HEK293 (cell line): ENCODE data around the gene POM121L2.

Experiments
- CTCF ChIA-PET: fragments of 350-600 bp; formaldehyde crosslinking; extraction: SDS; loops from one replicate; lab custom pipeline; 2021; ENCODE audit warnings: antibody characterized with exemption; lab: Yijun Ruan, JAX
- POLR2A ChIA-PET: fragments of 300-600 bp; formaldehyde crosslinking; extraction: SDS; loops from one replicate; lab custom pipeline; 2020; ENCODE audit warnings: antibody characterized with exemption, inconsistent platforms; lab: Yijun Ruan, JAX
- H3K27ac ChIP-seq: fragments of 200-500 bp; sonication (Bioruptor generic); 2 replicates; pipeline ENCODE4 v1.5.1; 2014; ENCODE audit warnings: low read depth, low read length, control low read depth, inconsistent platforms; ENCODE audit errors: extremely low read depth
- H3K36me3 ChIP-seq, 2 experiments: fragments of 200-500 bp in 1 of 2; sonication (Bioruptor generic) in 1 of 2; 1 replicate in 1 of 2; 2 replicates in 1 of 2; pipeline ENCODE4 v1.5.1; 2014 to 2017; ENCODE audit warnings: inconsistent platforms in 2 of 2, low read length in 2 of 2; ENCODE audit not compliant: control insufficient read depth in 2 of 2, insufficient read depth in 1 of 2
- H3K4me1 ChIP-seq: fragments of 200-500 bp; sonication (Bioruptor generic); 2 replicates; pipeline ENCODE4 v1.5.1; 2014; ENCODE audit warnings: mild to moderate bottlenecking, low read length, inconsistent platforms; ENCODE audit not compliant: control insufficient read depth, insufficient read depth
- H3K4me3 ChIP-seq: 2 replicates; pipeline ENCODE4 v1.5.1; 2011; ENCODE audit warnings: low read depth, mild to moderate bottlenecking, control low read depth, low read length, moderate library complexity
- H3K9me3 ChIP-seq: fragments of 200-500 bp; sonication (Bioruptor generic); 2 replicates; pipeline ENCODE4 v1.5.1; 2014; ENCODE audit warnings: low read depth, low read length, inconsistent platforms; ENCODE audit not compliant: control insufficient read depth, insufficient read depth
- MZF1 ChIP-seq: fragments of 450-650 bp; formaldehyde crosslinking; IDR thresholded peaks from 2 replicates; pipeline ENCODE4 v1.5.1; 2017; ENCODE audit warnings: missing biosample characterization, missing genetic modification characterization, borderline replicate concordance
- SP3 ChIP-seq: fragments of 450-650 bp; formaldehyde crosslinking; IDR thresholded peaks from 2 replicates; pipeline ENCODE4 v1.5.1; 2016; ENCODE audit warnings: missing biosample characterization, missing genetic modification characterization
- SP7 ChIP-seq: fragments of 450-650 bp; formaldehyde crosslinking; IDR thresholded peaks from 2 replicates; pipeline ENCODE4 v1.5.1; 2016; ENCODE audit warnings: missing biosample characterization, missing genetic modification characterization
- YY1 ChIP-seq: fragments of 450-650 bp; formaldehyde crosslinking; IDR thresholded peaks from 2 replicates; pipeline ENCODE4 v1.5.1; 2018; ENCODE audit warnings: missing biosample characterization, missing genetic modification characterization
- ZBTB8A ChIP-seq: fragments of 450-650 bp; formaldehyde crosslinking; IDR thresholded peaks from 2 replicates; pipeline ENCODE4 v1.5.1; 2016; ENCODE audit warnings: missing biosample characterization, missing genetic modification characterization
- ZIC2 ChIP-seq: fragments of 450-650 bp; formaldehyde crosslinking; IDR thresholded peaks from 2 replicates; pipeline ENCODE4 v1.5.1; 2016; ENCODE audit warnings: missing biosample characterization, missing genetic modification characterization
- ZNF114 ChIP-seq: fragments of 450-650 bp; formaldehyde crosslinking; IDR thresholded peaks from 2 replicates; pipeline ENCODE4 v1.5.0; 2017; ENCODE audit warnings: missing biosample characterization, missing genetic modification characterization
- ZNF19 ChIP-seq: fragments of 450-650 bp; formaldehyde crosslinking; IDR thresholded peaks from 2 replicates; pipeline ENCODE4; 2016; ENCODE audit warnings: missing biosample characterization, missing genetic modification characterization, low read depth
- ZNF202 ChIP-seq: fragments of 450-650 bp; formaldehyde crosslinking; IDR thresholded peaks from 2 replicates; pipeline ENCODE4 v1.5.1; 2016; ENCODE audit warnings: missing biosample characterization, missing genetic modification characterization, borderline replicate concordance
- ZNF23 ChIP-seq: fragments of 450-650 bp; formaldehyde crosslinking; IDR thresholded peaks from 2 replicates; pipeline ENCODE4 v1.5.1; 2016; ENCODE audit warnings: missing biosample characterization, missing genetic modification characterization, borderline replicate concordance
- ZNF274 ChIP-seq, 2 experiments: fragments of 200-500 bp in 1 of 2; fragments of 450-650 bp in 1 of 2; sonication (Bioruptor generic) in 1 of 2; formaldehyde crosslinking in 1 of 2; IDR thresholded peaks; 2 replicates each; pipeline versions ENCODE4 v1.5.1 to v1.6.1; 2014 to 2016; ENCODE audit warnings: borderline replicate concordance in 1 of 2, inconsistent platforms in 1 of 2, low read length in 1 of 2, missing biosample characterization in 1 of 2, missing genetic modification characterization in 1 of 2
- ZNF292 ChIP-seq: fragments of 450-650 bp; formaldehyde crosslinking; IDR thresholded peaks from 2 replicates; pipeline ENCODE4 v1.5.1; 2016; ENCODE audit warnings: low read depth, missing biosample characterization, missing genetic modification characterization, borderline replicate concordance
- ZNF324 ChIP-seq: fragments of 450-650 bp; formaldehyde crosslinking; IDR thresholded peaks from 2 replicates; pipeline ENCODE4 v1.5.1; 2016; ENCODE audit warnings: missing biosample characterization, missing genetic modification characterization
- ZNF37A ChIP-seq: fragments of 450-650 bp; IDR thresholded peaks from 2 replicates; pipeline ENCODE4 v1.5.1; 2018; ENCODE audit warnings: missing biosample characterization, missing genetic modification characterization
- ZNF404 ChIP-seq: fragments of 450-650 bp; formaldehyde crosslinking; IDR thresholded peaks from 2 replicates; pipeline ENCODE4 v1.5.1; 2017; ENCODE audit warnings: missing biosample characterization, missing genetic modification characterization
- ZNF501 ChIP-seq: fragments of 450-650 bp; formaldehyde crosslinking; IDR thresholded peaks from 2 replicates; pipeline ENCODE4 v1.5.1; 2016; ENCODE audit warnings: missing biosample characterization, missing genetic modification characterization
- ZNF548 ChIP-seq: fragments of 450-650 bp; formaldehyde crosslinking; IDR thresholded peaks from 2 replicates; pipeline ENCODE4 v1.5.1; 2016; ENCODE audit warnings: missing biosample characterization, missing genetic modification characterization
- ZNF654 ChIP-seq: fragments of 450-650 bp; formaldehyde crosslinking; IDR thresholded peaks from 2 replicates; pipeline ENCODE4 v1.5.1; 2016; ENCODE audit warnings: low read depth, missing biosample characterization, missing genetic modification characterization
- ZNF664 ChIP-seq: fragments of 450-650 bp; formaldehyde crosslinking; IDR thresholded peaks from 2 replicates; pipeline ENCODE4 v1.5.1; 2016; ENCODE audit warnings: missing biosample characterization, missing genetic modification characterization
- ZNF76 ChIP-seq: fragments of 450-650 bp; formaldehyde crosslinking; IDR thresholded peaks from 2 replicates; pipeline ENCODE4; 2016; ENCODE audit warnings: low read depth, missing biosample characterization, missing genetic modification characterization, borderline replicate concordance
- ZSCAN16 ChIP-seq: fragments of 450-650 bp; formaldehyde crosslinking; IDR thresholded peaks from 2 replicates; pipeline ENCODE4 v1.5.1; 2016; ENCODE audit warnings: missing biosample characterization, missing genetic modification characterization
- TF ChIP-seq, protein P1 (sequence below): fragments of 450-650 bp; formaldehyde crosslinking; IDR thresholded peaks from 2 replicates; pipeline ENCODE4 v1.5.0; 2017; ENCODE audit warnings: missing biosample characterization, missing genetic modification characterization, borderline replicate concordance
- TF ChIP-seq, protein P2 (sequence below): fragments of 450-650 bp; formaldehyde crosslinking; IDR thresholded peaks from 2 replicates; pipeline ENCODE4 v1.5.1; 2016; ENCODE audit warnings: missing biosample characterization, missing genetic modification characterization
- TF ChIP-seq, protein P3 (sequence below): fragments of 450-650 bp; formaldehyde crosslinking; IDR thresholded peaks from 2 replicates; pipeline ENCODE4 v1.5.1; 2016; ENCODE audit warnings: missing biosample characterization, missing genetic modification characterization
- TF ChIP-seq, protein P4 (sequence below): fragments of 450-650 bp; IDR thresholded peaks from 2 replicates; pipeline ENCODE4 v1.5.1; 2018; ENCODE audit warnings: missing biosample characterization, missing genetic modification characterization
- TF ChIP-seq, protein P5 (sequence below): fragments of 450-650 bp; formaldehyde crosslinking; optimal IDR thresholded peaks from 2 replicates; pipeline ENCODE3; 2016; ENCODE audit warnings: missing biosample characterization, mild to moderate bottlenecking, missing genetic modification characterization

Gene POM121L2

DNA sequence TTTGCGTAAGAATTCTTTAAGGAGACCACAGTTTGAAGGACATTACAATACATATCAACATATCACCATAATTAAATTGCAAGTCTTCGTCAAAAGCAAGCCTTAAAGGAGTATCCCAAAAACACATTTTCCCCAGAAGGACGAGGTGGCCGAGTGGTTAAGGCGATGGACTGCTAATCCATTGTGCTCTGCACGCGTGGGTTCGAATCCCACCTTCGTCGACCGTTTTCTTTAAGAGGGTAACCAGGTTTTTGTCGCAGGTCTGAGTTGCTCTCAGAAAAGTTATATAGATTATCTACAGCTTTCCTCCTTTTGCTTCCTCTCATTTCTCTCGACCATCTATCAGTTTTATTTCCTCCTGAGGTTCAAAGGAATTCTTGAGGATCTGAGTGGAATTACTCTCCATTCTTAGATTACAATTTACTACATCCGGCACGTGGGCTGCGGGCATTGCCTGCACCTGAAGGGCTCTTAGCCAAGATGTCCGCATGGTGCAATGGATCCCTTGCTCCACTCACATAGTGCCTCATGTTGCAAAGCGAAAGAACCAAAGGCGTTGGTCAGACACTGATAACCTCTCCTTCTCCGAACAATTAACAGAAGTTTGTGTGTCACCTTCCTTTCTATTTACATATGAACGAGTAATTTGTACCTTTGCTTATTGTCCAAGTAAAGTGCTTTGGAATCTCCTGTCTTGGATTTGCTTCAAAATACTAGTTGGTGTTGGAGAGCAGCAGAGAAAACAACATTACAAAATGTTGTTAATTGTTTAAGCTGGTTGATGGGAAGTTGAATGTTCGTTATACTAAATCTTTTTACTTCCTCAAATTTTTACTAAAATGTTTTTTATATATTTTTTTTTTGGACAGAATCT lies 14.0 kb downstream of the POM121L2 start (continued):
- TF ChIP-seq, protein P1, sequence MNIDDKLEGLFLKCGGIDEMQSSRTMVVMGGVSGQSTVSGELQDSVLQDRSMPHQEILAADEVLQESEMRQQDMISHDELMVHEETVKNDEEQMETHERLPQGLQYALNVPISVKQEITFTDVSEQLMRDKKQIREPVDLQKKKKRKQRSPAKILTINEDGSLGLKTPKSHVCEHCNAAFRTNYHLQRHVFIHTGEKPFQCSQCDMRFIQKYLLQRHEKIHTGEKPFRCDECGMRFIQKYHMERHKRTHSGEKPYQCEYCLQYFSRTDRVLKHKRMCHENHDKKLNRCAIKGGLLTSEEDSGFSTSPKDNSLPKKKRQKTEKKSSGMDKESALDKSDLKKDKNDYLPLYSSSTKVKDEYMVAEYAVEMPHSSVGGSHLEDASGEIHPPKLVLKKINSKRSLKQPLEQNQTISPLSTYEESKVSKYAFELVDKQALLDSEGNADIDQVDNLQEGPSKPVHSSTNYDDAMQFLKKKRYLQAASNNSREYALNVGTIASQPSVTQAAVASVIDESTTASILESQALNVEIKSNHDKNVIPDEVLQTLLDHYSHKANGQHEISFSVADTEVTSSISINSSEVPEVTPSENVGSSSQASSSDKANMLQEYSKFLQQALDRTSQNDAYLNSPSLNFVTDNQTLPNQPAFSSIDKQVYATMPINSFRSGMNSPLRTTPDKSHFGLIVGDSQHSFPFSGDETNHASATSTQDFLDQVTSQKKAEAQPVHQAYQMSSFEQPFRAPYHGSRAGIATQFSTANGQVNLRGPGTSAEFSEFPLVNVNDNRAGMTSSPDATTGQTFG (tag by site-specific recombination), result no peak
- TF ChIP-seq ZNF76 (0 out of 2 replicates have a peak, but pooled peaks have one; percentile 31), ZNF654 (tag by site-specific recombination) (no peak), ZNF548 (tag by site-specific recombination) (no peak), YY1 (tag by site-specific recombination) (peak; percentile 64; the same call in 1 of the 2 replicates), ZNF292 (no peak), ZNF274 (IDR thresholded peaks at IDR 0.05; ENCODE audit: low read length) (no peak), ZNF274 (tag by site-specific recombination; IDR thresholded peaks at IDR 0.05; ENCODE audit: borderline replicate concordance) (no peak), ZNF404 (no peak), ZNF23 (tag by site-specific recombination) (no peak), ZIC2 (tag by site-specific recombination) (no peak), ZNF324 (tag by site-specific recombination) (peak; percentile 39), ZNF19 (no peak)
- TF ChIP-seq, protein P2, sequence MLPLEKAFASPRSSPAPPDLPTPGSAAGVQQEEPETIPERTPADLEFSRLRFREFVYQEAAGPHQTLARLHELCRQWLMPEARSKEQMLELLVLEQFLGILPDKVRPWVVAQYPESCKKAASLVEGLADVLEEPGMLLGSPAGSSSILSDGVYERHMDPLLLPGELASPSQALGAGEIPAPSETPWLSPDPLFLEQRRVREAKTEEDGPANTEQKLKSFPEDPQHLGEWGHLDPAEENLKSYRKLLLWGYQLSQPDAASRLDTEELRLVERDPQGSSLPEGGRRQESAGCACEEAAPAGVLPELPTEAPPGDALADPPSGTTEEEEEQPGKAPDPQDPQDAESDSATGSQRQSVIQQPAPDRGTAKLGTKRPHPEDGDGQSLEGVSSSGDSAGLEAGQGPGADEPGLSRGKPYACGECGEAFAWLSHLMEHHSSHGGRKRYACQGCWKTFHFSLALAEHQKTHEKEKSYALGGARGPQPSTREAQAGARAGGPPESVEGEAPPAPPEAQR, result peak; percentile 75; the same call in 1 of the 2 replicates
- TF ChIP-seq, protein P3, sequence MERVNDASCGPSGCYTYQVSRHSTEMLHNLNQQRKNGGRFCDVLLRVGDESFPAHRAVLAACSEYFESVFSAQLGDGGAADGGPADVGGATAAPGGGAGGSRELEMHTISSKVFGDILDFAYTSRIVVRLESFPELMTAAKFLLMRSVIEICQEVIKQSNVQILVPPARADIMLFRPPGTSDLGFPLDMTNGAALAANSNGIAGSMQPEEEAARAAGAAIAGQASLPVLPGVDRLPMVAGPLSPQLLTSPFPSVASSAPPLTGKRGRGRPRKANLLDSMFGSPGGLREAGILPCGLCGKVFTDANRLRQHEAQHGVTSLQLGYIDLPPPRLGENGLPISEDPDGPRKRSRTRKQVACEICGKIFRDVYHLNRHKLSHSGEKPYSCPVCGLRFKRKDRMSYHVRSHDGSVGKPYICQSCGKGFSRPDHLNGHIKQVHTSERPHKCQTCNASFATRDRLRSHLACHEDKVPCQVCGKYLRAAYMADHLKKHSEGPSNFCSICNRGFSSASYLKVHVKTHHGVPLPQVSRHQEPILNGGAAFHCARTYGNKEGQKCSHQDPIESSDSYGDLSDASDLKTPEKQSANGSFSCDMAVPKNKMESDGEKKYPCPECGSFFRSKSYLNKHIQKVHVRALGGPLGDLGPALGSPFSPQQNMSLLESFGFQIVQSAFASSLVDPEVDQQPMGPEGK, result no peak
- TF ChIP-seq, all 188 proteins: peak for 60

DNA sequence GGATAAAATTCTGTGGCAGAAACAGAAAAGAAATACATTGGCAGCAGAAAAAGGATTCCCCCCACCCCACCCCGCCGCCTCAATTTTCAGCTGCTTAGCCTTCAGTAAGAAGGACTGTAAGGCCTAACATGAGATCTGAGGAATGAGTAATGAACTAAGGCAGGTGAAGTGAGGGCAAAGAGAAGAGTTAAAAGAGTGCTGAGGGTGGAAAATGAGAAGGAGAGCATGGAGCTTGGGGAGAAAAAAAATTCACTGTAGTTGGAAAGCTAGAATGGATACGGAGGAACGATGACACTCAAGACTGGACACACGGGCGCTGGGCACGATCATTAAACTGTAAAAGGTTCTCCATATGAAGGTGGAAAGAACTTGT lies 14.6 kb downstream of the POM121L2 start:
- CTCF ChIA-PET, result interaction anchor here (1.0 kb wide), 1 partner anchor 59 kb away, joined by 3 read pairs; no protein-coding TSS in a partner anchor
- Histone ChIP-seq H3K36me3 (no peaks in the 10 kb centered on the region), H3K4me3 (peak overlapping the region; percentile 83), H3K9me3 (no peaks in the 10 kb centered on the region), H3K4me1 (no peaks in the 10 kb centered on the region), H3K27ac (no peak overlapping the region; the same call in 1 of the 2 replicates)
- POLR2A ChIA-PET, result interaction anchor here (0.7 to 1.1 kb wide), 5 partner anchors 46 to 511 kb away, joined by 3 to 5 read pairs (median 4); partner anchors contain the start of gene ZNF184
- TF ChIP-seq ZNF548 (tag by site-specific recombination), result no peak
- no peak for TF ChIP-seq ZSCAN16 (tag by site-specific recombination)
- no peak for TF ChIP-seq MZF1 (tag by site-specific recombination)
- no peak for TF ChIP-seq ZBTB8A (tag by site-specific recombination)
- TF ChIP-seq ZNF664, result no peak
- TF ChIP-seq, protein P4, sequence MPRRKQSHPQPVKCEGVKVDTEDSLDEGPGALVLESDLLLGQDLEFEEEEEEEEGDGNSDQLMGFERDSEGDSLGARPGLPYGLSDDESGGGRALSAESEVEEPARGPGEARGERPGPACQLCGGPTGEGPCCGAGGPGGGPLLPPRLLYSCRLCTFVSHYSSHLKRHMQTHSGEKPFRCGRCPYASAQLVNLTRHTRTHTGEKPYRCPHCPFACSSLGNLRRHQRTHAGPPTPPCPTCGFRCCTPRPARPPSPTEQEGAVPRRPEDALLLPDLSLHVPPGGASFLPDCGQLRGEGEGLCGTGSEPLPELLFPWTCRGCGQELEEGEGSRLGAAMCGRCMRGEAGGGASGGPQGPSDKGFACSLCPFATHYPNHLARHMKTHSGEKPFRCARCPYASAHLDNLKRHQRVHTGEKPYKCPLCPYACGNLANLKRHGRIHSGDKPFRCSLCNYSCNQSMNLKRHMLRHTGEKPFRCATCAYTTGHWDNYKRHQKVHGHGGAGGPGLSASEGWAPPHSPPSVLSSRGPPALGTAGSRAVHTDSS (tag by site-specific recombination), result no peak
- no peak for TF ChIP-seq SP3
- TF ChIP-seq, protein P5, sequence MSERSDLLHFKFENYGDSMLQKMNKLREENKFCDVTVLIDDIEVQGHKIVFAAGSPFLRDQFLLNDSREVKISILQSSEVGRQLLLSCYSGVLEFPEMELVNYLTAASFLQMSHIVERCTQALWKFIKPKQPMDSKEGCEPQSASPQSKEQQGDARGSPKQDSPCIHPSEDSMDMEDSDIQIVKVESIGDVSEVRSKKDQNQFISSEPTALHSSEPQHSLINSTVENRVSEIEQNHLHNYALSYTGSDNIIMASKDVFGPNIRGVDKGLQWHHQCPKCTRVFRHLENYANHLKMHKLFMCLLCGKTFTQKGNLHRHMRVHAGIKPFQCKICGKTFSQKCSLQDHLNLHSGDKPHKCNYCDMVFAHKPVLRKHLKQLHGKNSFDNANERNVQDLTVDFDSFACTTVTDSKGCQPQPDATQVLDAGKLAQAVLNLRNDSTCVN (tag by site-specific recombination), result no peak
- TF ChIP-seq ZNF501 (tag by site-specific recombination), result no peak
- no peak for TF ChIP-seq ZNF202 (tag by site-specific recombination)
- TF ChIP-seq ZNF37A, result no peak
- no peak for TF ChIP-seq ZNF114 (tag by site-specific recombination)
- TF ChIP-seq SP7 (tag by site-specific recombination), result no peak
